BJ (cell line): ENCODE measurements around the gene TARP.

Experiments used
- CTCF ChIA-PET: fragments of 350-600 bp; formaldehyde crosslinking; extraction: SDS; loops from one replicate; lab custom pipeline; 2021; ENCODE audit warnings: antibody characterized with exemption, inconsistent platforms; lab: Yijun Ruan, JAX
- POLR2A ChIA-PET: fragments of 300-600 bp; sonication (Branson Sonifier 250); formaldehyde crosslinking; extraction: SDS; loops from one replicate; lab custom pipeline; 2021; ENCODE audit warnings: antibody characterized with exemption; lab: Charles Lee
- DNase-seq: peaks from one replicate; pipeline ENCODE4 v3.0.0-alpha.2; 2011; ENCODE audit warnings: low read depth
- H3K27me3 ChIP-seq: 2 replicates; pipeline ENCODE4 v1.6.0; 2011; ENCODE audit warnings: low read length; ENCODE audit not compliant: control insufficient read depth, insufficient read depth
- H3K36me3 ChIP-seq: 2 replicates; pipeline ENCODE4 v1.5.1; 2011; ENCODE audit warnings: low read length; ENCODE audit not compliant: control insufficient read depth, insufficient read depth
- H3K4me3 ChIP-seq: 2 replicates; pipeline ENCODE4 v1.5.1; 2011; ENCODE audit warnings: low read depth, mild to moderate bottlenecking, control low read depth, low read length
- CTCF ChIP-seq: IDR thresholded peaks from 2 replicates; pipeline ENCODE4 v1.5.1; 2011; ENCODE audit warnings: low read depth, mild to moderate bottlenecking, control low read depth, inconsistent platforms, low read length, moderate library complexity; ENCODE audit not compliant: insufficient read depth

Gene TARP

GRCh38 chr7:38321050-38321449, 47.6 kb upstream of the TARP start:
- no peak for TF ChIP-seq CTCF
- H3K36me3 ChIP-seq, result no peaks in the 10 kb centered on the region
- POLR2A ChIA-PET, result interaction anchor here (1.0 kb wide), 1 partner anchor 14 kb away, joined by 4 read pairs; no protein-coding TSS in a partner anchor
- DNase-seq, result no peak
- CTCF ChIA-PET, result interaction anchor here (1.0 to 8.0 kb wide), 9 partner anchors 10 to 420 kb away, joined by 4 to 72 read pairs (median 11); no protein-coding TSS in a partner anchor
- H3K27me3 ChIP-seq, result no peaks in the 10 kb centered on the region
- no peak overlapping the region for H3K4me3 ChIP-seq

GRCh38 chr7:38319873-38320272, 46.4 kb upstream of the TARP start:
- Histone ChIP-seq H3K4me3 (no peak overlapping the region), H3K27me3 (no peaks in the 10 kb centered on the region), H3K36me3 (no peaks in the 10 kb centered on the region)
- no peak for DNase-seq
- ChIA-PET CTCF (interaction anchor here (0.7 to 8.0 kb wide), 15 partner anchors 8 to 1118 kb away, joined by 3 to 72 read pairs (median 7); no protein-coding TSS in a partner anchor), POLR2A (no interaction called here)
- TF ChIP-seq CTCF, result no peak

- peak; percentile 76 for TF ChIP-seq CTCF
- Histone ChIP-seq H3K4me3 (no peak overlapping the region), H3K36me3 (no peaks in the 10 kb centered on the region), H3K27me3 (no peaks in the 10 kb centered on the region)
- CTCF ChIA-PET, result interaction anchor here (0.7 to 8.0 kb wide), 20 partner anchors 9 to 418 kb away, joined by 3 to 72 read pairs (median 6); no protein-coding TSS in a partner anchor
- DNase-seq, result peak; percentile 56
- POLR2A ChIA-PET, result no interaction called here
Observed at GRCh38 chr7:38318803-38319416, 45.5 kb upstream of the TARP start.

GRCh38 chr7:38318241-38318640, 44.8 kb upstream of the TARP start:
- POLR2A ChIA-PET, result no interaction called here
- no peak overlapping the region for H3K4me3 ChIP-seq
- DNase-seq, result no peak
- H3K27me3 ChIP-seq, result no peaks in the 10 kb centered on the region
- no peaks in the 10 kb centered on the region for H3K36me3 ChIP-seq
- CTCF ChIA-PET, result interaction anchor here (1.0 to 8.0 kb wide), 14 partner anchors 10 to 417 kb away, joined by 3 to 72 read pairs (median 10); no protein-coding TSS in a partner anchor
- TF ChIP-seq CTCF, result no peak

GRCh38 chr7:38317515-38317914, 44.1 kb upstream of the TARP start:
- ChIA-PET CTCF (interaction anchor here (1.7 to 8.0 kb wide), 10 partner anchors 9 to 416 kb away, joined by 5 to 72 read pairs (median 14); no protein-coding TSS in a partner anchor), POLR2A (no interaction called here)
- TF ChIP-seq CTCF, result no peak
- peaks cover 1% of the 10 kb centered on the region; the same call in 1 of the 2 replicates for H3K27me3 ChIP-seq
- no peak for DNase-seq
- no peak overlapping the region for H3K4me3 ChIP-seq
- no peaks in the 10 kb centered on the region for H3K36me3 ChIP-seq
